HG03460 (cell line): ENCODE measurements around the gene CCHCR1.
"Not testable (repeated sequence)": the region's sequence is repeated elsewhere in the genome, so short reads cannot be mapped to it uniquely, and the experiment has no call there.

Source experiments
- ATAC-seq: cut with Tn5 transposase; IDR thresholded peaks from one replicate; pipeline ENCODE4 v1.9.1; 2021; ENCODE audit not compliant: unreplicated experiment

CCHCR1 gene, protein sequence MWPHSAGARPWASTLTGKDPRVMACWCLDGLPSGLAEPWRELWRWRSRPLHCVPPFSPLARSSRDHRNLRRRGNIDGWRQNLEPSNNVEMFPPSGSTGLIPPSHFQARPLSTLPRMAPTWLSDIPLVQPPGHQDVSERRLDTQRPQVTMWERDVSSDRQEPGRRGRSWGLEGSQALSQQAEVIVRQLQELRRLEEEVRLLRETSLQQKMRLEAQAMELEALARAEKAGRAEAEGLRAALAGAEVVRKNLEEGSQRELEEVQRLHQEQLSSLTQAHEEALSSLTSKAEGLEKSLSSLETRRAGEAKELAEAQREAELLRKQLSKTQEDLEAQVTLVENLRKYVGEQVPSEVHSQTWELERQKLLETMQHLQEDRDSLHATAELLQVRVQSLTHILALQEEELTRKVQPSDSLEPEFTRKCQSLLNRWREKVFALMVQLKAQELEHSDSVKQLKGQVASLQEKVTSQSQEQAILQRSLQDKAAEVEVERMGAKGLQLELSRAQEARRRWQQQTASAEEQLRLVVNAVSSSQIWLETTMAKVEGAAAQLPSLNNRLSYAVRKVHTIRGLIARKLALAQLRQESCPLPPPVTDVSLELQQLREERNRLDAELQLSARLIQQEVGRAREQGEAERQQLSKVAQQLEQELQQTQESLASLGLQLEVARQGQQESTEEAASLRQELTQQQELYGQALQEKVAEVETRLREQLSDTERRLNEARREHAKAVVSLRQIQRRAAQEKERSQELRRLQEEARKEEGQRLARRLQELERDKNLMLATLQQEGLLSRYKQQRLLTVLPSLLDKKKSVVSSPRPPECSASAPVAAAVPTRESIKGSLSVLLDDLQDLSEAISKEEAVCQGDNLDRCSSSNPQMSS

DNA sequence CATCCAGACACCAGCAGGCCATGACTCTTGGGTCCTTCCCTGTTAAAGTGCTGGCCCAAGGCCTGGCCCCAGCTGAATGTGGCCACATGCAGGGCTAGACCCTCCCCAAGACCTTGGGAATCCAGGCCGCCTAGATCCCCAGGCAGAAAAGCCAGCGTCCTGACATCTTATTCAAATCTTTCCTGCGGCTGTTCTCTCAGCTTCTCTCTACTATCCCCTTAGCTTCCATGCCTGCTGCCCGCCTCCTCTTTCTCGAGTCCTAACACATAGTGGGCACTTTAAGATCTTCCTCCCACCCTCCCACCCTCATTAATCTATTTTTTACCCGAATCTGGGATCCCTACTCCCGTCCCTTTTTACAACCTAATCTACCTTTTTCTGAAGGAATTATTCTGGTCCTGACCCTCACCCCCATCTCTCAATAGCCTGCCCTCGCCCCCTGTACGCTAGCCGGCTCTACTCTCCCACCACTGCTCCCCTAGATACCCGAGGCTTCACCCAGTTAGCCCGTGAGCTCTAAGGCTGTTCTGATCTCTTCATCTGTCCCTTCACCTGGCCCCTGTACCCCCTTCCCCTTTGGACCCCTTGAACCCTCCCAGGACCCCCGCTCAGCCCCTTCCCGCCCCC lies at the start of gene CCHCR1:
TSS of gene CCHCR1 (minus strand) at position 290 of the 627 bp plus-strand sequence. CDS start at position 88, 202 bp downstream.
- peak; percentile 3 for ATAC-seq

DNA sequence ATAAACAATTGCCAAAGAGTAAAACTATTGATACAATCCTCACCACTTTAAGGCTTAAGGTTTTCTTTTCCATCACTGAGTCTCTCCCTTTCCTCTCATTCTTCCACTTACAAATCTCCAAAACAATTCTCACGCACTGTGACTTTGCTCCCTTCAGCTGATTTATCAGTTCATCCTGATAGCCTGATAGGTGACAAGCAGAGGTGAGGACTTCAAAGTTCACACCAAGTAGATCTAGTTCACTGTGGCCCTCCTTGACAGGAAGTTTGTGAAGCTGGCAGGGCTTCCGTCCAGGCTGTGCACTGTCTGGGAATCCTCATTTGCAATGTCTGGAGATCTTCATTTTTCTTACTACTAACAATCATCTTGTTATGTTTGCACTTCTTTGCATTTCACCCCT lies 48.0 kb upstream of the CCHCR1 start:
- ATAC-seq, result no peak

DNA sequence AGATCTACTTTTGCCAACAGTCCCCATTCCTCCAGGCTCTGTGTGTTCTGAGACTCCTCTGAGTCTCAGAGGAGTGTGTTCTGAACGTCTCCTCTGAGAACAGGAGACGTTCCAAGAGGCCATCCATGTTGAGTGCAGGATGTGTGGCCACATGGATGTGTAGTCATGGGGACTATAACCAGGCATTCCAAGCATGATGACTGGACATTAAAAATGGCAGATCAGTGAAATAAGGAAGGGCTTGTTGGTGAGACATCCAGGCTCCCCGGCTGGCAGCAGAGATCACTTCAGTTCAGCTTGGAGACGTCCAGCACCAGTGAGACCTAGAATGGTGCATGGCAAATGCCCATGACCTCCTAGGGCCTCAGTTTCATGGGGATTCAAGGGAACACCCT lies 47.1 kb upstream of the CCHCR1 start:
- no peak for ATAC-seq

DNA sequence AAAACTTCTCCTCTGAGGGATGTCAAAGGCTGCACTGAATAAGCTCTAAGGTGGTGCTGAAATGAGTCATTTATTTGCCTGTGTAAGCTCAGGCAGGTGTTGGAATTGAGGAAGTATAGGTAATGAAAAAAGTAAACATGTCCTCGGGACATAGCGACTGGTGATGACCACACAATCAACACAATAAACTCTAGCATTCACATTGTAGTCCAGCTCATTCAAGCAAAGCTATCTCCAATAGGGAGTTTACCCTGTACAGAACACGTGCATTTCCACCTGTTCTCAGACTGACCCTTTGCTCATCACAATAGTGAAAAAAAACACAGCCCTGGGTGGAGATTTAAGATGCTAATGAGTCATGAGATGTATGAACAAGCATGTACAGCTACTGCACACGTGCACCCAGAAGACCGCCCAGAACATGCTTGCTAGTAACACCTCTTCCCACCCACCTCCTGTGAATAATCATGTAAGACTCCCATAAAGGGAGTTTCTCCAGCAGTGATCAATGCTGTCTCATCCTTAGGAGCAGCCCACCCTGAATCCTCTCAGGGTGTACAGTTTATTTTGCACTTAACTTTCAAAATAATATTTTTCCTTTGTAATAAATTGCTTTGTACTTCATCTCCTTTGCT lies 45.9 kb upstream of the CCHCR1 start:
- peak; percentile 46 for ATAC-seq

DNA sequence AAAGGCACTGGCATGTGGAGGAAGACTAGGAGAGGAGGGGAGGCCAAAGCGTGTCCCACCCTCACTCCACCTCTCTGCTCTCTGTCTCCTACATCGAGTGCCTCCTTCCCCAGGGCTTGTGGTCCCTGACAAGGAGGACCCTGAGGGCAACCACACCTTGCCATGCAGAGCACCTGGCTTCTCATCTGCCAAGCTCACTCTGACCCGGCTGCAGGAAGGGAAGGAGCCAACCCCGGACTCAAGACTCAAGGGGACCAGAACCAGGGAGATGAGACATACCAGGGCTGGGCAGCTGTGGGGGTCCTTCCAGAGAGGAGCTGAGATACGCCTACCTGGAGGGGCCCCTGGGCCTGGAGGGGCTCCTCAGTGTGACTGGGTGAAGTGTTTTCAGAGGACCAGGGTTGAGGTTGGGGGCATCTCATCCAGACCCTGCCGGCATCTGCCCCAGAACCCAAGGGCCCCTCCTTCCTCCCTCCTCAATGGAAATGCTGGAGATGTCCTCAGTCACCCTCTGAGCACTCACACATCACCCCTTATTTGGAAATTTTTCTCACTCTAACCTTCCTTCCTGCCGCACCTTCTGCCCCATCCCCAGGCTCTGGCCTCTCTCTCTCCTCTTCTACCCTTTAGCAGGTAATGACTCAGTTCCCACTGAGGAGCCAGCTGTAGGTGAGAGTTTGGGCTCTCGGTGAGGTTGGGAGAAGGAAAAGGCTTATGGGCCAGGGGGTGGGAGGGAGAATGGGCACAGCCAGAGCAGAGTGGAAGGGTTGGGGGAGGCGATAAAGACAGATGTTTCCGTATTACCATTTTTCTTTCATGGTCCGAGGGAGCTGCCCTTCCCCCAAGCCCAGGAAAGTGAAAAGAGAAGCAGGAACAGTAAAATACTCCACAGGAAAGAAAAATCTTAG lies 44.9 kb upstream of the CCHCR1 start:
- ATAC-seq, result no peak

DNA sequence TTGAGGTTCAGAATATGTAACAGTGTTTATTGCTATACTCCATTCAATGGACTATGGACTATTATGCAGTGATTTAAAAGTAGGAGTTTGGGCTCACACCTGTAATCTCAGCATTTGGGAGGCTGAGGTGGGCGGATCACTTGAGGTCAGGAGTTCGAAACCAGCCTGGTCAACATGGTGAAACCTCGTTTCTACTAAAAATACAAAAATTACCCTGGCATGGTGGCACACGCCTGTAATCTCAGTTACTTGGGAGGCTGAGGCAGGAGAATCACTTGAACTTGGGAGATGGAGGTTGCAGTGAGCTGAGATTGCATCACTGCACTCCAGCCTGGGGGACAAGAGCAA lies 41.5 kb upstream of the CCHCR1 start:
- not testable (repeated sequence) for ATAC-seq

DNA sequence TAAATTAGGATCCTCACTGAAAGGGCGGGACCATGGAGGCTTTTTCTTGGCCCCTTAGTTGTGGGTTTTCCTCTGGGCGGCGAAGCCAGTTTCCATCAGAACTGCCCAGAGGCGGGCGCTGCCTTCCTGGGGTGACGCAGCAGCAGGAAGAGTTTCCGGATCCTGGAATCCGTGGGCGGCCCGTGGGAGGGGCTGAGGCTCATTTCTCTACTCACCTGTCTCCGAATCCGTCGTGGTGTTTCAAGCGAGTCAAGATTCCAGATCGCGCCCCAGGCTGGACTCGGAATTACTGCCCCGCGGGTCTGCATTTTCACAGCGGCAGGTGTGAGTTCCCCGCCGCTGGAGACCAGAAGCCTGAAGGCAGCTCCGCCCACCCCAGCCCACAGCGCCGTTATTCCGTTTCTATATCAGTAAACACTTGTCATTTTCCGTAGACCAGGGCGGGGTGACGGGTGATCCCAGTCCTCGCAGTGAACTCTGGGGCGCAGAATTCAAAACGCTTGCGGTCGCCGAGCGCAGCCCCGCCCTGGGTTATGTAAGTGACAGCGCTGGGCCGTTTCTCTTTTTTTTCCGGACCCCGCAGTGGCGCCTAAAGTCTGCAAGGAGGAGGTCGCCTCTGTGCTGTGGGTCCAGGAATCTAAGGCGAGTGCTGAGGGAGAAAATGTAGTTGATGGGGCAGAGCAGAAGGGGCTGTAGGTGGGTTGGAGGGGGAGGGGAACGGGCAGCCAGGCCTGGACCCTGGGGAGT lies 40.1 kb upstream of the CCHCR1 start:
- peak; percentile 71 for ATAC-seq

DNA sequence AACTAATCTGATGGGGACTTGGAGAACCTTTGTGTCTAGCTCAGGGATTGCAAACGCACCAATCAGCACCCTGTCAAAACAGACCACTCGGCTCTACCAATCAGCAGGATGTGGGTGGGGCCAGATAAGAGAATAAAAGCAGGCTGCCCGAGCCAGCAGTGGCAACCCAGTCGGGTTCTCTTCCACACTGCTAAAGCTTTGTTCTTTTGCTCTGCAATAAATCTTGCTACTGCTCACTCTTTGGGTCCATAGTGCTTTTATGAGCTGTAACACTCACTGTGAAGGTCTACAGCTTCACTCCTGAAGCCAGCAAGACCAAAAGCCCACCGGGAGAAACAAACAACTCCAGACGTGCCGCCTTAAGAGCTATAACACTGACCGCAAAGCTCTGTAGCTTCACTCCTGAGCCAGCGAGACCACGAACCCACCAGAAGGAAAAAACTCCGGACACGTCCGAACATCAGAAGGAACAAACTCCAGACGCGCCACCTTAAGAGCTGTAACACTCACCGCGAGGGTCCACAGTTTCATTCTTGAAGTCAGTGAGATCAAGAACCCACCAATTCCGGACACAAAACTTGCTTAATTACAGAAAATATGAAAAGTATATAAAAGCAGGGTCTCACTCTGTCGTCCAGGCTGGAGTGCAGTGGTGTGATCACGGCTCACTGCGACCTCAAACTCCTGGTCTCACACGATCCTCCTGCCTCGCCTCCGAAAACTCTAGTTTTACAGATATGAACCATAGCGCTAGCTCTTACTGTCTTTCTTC lies 38.8 kb upstream of the CCHCR1 start:
- not testable (repeated sequence) for ATAC-seq

DNA sequence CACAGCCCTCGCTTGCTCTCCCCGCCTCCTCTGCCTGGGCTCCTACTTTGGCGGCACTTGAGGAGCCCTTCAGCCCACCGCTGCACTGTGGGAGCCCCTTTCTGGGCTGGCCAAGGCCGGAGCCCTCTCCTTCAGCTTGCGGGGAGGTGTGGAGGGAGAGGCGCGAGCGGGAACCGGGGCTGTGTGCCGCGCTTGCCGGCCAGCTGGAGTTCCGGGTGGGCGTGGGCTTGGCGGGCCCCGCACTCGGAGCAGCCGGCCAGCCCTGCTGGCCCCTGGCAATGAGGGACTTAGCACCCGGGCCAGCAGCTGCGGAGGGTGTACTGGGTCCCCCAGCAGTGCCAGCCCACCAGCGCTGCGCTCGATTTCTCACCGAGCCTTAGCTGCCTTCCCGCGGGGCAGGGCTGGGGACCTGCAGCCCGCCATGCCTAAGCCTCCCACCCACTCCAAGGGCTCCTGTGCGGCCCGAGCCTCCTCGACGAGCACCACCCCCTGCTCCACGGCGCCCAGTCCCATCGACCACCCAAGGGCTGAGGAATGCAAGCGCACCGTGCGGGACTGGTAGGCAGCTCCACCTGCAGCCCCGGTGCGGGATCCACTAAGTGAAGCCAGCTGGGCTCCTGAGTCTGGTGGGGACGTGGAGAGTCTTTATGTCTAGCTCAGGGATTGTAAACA lies 37.8 kb upstream of the CCHCR1 start:
- ATAC-seq, result not testable (repeated sequence)

DNA sequence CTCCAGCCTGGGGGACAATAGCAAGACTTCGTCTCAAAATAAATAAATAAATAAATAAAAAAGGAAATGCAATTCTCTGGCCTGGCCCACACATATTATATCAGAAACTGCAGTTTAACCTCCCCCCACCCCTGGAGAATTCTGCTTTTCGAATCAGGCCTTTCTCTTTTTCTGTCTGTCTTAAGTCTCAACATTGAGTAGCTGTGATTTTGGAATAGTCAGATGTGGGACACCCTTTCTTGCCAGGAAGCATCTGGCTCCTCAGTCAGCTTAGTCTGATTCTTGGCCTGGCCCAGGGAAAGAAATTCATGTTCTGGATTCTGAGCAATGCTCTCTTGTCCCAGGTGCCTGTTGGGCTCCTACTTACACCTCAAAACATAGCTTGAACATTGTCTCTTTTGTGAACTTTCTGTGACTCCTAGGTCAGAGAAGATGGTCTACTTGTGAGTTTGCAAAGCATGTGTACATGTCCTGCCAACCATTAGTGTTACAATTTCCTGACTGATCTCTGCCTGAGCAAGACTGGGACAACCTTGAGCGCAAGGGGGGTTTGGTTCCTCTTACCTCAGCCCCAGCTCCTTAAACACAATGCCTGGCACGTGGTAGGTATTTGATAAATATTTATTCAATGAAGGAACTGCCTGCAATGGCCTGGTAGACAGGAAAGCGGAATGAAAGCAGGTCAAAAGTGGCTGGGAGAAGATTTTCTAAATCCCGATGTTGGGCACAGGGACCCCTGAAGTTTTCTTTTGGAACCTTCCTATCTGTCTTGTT lies 36.6 kb upstream of the CCHCR1 start:
- no peak for ATAC-seq

DNA sequence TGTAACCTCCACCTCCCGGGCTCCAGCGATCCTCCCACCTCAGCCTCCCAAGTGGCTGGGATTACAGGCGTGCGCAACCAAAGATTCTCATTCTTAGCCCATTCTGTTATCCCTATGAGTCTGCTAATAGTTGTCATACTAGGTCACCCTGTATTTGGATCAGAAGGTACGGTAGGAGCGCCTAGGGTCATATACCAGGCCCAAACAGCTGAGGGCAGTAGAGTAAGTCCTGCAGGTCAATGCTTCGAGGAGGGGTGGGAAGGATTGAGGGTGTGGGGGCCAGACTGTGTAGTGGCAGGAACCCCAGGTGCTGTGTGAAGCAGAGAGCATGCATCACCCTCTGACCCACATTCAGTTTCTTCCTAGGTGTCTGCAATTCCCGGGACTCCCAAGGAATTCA lies 35.6 kb upstream of the CCHCR1 start:
- ATAC-seq, result no peak

DNA sequence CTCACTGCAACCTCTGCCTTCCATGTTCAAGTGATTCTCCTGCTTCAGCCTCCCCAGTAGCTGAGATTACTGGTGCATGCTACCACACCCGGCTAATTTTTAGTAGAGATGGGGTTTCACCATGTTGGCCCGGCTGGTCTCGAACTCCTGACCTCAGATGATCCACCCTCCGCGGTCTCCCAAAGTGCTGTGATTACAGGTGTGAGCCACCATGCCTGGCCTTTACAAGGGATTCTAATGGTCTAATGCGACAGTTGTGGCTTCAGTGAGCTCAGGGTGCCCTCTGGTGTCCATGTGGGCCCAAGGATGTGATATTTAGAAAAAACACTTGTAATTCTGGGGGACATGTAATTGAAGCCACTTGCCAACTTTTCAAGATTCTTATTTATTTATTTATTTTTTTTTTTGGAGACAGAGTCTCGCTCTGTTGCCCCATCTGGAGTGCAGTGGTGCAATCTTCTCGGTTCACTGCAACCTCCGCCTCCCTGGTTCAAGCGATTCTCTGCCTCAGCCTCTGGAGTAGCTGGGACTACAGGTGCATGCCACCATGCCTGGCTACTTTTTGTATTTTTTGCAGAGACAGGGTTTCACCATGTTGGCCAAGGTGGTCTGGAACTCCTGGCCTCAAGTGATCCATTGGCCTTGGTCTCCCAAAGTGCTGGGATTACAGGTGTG lies 35.0 kb upstream of the CCHCR1 start:
- not testable (repeated sequence) for ATAC-seq

DNA sequence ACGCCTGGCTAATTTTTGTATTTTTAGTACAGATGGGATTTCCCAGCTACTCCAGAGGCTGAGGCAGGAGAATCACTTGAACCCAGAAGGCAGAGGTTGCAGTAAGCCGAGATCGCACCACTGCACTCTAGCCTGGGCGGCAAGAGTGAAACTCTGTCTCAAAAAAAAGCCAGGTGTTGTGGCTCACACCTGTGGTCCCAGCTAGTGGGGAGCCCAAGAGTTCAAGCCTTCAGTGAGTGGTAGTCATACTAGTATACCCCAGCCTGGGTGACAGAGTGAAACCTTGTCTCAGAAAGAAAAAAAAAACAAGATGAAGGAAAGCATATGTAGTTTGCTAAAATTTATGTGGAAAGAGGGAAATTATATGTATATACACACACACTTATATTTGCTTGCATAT lies 32.9 kb upstream of the CCHCR1 start:
- ATAC-seq, result no peak

DNA sequence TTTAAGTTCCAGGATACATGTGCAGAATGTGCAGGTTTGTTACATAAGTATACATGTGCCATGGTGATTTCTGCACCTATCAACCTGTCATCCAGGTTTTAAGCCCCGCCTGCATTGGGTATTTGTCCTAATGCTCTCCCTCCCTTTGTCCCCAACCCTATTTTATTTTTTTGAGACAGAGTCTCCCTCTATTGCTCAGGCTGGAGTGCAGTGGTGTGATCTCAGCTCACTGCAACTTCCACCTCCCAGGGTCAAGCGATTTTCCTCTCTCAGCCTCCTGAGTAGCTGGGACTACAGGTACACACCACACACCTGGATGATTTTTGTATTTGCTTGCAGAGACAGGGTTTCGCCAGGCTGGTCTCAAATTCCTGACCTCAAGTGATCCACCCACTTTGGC lies 31.6 kb upstream of the CCHCR1 start:
- not testable (repeated sequence) for ATAC-seq

DNA sequence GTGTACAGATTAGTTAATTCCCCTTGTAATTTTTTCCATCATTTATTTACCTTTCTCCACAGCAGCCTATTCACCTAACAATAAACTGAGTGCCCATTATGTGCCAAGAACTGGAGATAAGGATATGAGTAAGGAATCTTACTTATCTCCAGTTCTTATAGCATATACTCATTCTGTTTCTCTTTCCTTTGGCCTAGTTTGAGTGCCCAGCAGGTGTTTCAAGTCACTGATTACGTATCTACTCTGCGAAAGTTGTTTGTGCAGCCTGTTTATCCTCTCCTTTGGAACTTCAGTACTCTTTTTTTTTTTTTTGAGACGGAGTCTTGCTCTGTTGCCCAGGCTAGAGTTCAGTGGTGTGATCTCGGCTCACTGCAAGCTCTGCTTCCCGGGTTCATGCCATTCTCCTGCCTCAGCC lies 30.2 kb upstream of the CCHCR1 start:
- no peak for ATAC-seq

DNA sequence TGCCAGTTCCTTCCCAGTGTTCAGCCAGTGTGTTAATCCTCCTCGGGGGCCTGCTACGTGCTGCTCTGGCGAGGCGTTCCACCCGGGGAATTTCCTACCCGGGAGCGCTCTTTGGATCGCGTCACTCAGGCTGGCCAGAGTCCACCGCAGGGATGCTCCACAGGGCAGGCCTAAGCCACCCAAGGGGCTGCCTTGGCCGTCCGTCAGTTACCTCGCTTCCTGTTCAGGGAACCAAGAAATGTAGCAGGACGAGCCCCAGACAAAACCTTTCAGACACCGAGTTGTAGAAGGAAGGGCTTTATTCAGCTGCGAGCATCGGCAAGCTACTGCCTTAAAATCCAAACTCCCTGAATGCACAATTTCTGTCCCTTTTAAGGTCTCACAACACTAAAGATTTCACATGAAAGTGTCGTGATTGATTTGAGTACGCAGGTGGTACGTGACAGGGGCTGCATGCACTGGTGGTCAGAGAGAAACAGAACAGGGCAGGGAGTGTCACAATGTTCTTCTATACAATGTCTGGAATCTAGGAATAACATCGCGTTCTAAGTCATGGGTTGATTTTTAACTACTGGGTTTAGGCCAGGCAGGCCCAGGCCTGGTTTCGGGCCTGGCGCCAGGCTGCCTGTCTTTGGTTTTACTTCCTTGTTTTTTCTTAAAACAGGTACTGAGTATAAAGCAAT lies 28.6 kb upstream of the CCHCR1 start:
- ATAC-seq, result no peak
